ENCODE data around the gene EPB41.

The EPB41 gene

GRCh38 chr1:28886731-28887418 lies 27.5 kb upstream of the EPB41 start:
- TF ChIP-seq, protein P1, sequence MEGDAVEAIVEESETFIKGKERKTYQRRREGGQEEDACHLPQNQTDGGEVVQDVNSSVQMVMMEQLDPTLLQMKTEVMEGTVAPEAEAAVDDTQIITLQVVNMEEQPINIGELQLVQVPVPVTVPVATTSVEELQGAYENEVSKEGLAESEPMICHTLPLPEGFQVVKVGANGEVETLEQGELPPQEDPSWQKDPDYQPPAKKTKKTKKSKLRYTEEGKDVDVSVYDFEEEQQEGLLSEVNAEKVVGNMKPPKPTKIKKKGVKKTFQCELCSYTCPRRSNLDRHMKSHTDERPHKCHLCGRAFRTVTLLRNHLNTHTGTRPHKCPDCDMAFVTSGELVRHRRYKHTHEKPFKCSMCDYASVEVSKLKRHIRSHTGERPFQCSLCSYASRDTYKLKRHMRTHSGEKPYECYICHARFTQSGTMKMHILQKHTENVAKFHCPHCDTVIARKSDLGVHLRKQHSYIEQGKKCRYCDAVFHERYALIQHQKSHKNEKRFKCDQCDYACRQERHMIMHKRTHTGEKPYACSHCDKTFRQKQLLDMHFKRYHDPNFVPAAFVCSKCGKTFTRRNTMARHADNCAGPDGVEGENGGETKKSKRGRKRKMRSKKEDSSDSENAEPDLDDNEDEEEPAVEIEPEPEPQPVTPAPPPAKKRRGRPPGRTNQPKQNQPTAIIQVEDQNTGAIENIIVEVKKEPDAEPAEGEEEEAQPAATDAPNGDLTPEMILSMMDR (IDR thresholded peaks at IDR 0.05; ENCODE audit: low read depth, low read length, missing control alignments), result no peak
- no peak for DNase-seq (ENCODE audit: low read depth)
- in situ Hi-C loops (cut with HindIII; ENCODE audit: low sequenced_read_pairs), result no loop called here
- H3K4me3 ChIP-seq (ENCODE audit: low read depth, low read length), result peak overlapping the region; percentile 86

DNA sequence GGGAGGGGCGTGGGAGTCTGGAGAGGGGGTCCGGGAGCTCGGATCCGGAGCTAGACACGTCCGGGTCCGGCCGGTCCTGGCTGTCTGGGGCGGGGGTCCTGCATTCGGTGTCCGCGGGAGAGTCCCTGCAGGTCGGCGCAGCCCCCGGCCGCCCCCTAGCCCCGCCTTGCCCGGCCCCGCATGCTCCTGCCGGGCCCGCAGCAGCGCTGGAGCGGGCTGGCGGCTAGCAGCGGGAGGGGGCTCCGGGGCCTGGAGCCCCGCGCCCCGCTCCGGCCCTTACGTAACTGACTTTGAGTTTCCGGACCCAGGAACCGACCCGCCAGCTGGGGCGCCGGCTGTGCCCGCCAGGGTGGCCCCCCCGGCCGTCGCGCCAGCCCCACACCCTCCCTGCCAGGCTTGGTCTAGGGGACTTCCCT lies 26.9 kb upstream of the EPB41 start:
- DNase-seq (ENCODE audit: low read depth), result no peak
- in situ Hi-C loops (cut with HindIII; ENCODE audit: low sequenced_read_pairs), result no loop called here
- TF ChIP-seq, protein P1 (IDR thresholded peaks at IDR 0.05; ENCODE audit: low read depth, low read length, missing control alignments), result no peak
- H3K4me3 ChIP-seq (ENCODE audit: low read depth, low read length), result peak overlapping the region; percentile 86

DNA sequence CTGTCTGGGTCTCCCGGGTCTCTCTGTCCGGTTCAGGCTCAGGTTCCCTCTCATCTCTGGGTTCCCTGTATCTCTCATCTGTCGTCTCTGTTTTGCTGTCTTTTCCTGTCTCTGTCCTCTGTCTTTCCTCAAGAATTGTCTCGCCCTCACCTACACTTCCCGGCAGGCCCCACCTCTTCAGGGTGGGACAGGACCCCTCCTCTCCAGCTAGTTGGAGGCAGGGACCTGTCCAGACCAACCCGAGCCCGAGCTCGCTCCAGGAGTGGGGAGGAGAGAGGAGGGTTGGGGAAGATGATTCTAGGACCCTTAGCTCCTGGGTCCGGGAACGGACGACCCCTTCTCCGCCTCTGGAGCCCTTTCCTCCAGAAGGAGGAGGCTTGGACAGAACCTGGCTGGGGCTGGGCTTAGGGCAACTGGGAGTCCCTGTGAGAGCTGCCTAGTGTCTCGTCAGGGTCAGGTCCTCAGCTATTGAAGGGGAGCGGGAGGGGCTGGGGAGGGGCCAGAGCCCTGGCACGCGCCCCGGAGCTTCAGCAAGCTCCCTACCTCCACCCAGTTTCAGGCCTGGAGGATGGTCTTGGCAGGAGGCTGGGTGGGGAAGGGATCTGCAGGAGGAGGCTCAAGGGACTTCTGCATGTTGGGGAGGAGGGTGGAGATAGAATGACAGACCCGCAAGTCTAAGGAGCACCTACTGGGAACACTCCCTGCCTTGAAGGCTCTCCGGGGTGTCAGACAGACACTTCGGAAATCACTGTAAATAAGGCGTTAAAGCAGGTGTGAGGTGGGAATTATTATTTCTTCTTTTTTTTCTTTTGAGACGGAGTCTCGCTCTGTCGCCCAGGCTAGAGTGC lies 26.3 kb upstream of the EPB41 start:
- no peak for DNase-seq (ENCODE audit: low read depth)
- peak overlapping the region; percentile 86 for H3K4me3 ChIP-seq (ENCODE audit: low read depth, low read length)
- TF ChIP-seq, protein P1 (IDR thresholded peaks at IDR 0.05; ENCODE audit: low read depth, low read length, missing control alignments), result no peak
- in situ Hi-C loops (cut with HindIII; ENCODE audit: low sequenced_read_pairs), result no loop called here

DNA sequence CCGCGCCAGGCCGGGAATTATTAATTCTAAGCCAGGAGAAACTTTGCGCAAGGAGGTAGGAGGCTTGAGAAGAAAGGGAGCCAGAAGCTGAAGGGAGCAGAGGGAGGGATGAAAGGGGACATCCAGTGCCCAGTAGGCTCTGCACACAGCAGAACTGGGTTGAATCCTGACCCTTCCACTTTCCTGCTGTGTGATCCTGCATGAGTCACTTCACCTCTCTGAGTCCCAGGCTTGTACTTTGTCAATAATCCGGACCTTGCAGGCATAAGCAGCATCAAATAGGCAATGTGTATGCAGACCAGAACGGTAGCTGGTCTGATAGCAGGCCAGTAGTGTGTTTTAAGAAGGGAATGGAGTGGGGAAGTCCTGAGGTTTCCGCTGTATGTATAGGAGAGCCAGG lies 25.5 kb upstream of the EPB41 start:
- DNase-seq (ENCODE audit: low read depth), result no peak
- no peak overlapping the region for H3K4me3 ChIP-seq (ENCODE audit: low read depth, low read length)
- in situ Hi-C loops (cut with HindIII; ENCODE audit: low sequenced_read_pairs), result no loop called here
- TF ChIP-seq, protein P1 (IDR thresholded peaks at IDR 0.05; ENCODE audit: low read depth, low read length, missing control alignments), result no peak

DNA sequence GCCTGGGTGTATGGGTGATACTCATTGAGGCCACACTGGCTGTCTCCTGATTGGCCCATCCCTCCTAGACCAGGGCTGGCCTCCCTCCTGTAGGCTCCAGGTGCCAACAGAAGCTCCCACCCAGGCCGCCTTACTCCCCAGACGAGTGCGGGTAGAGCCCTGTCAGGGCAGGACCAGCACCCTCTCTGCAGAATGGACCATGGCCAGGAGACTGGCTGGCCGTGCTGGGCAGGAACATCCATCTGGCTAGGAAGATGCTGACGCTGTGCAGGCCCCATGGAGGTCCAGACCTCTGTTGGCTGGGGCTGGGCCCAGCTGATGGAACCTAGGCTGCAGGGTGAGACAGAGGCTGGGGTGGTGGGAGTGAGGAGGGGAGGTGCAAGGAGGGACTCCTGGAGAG lies 25.0 kb upstream of the EPB41 start:
- in situ Hi-C loops (cut with HindIII; ENCODE audit: low sequenced_read_pairs), result no loop called here
- no peak for DNase-seq (ENCODE audit: low read depth)
- TF ChIP-seq, protein P1 (IDR thresholded peaks at IDR 0.05; ENCODE audit: low read depth, low read length, missing control alignments), result no peak
- H3K4me3 ChIP-seq (ENCODE audit: low read depth, low read length), result no peak overlapping the region

GRCh38 chr1:28890435-28890834 lies 23.9 kb upstream of the EPB41 start:
- in situ Hi-C loops (cut with HindIII; ENCODE audit: low sequenced_read_pairs), result no loop called here
- TF ChIP-seq, protein P1 (IDR thresholded peaks at IDR 0.05; ENCODE audit: low read depth, low read length, missing control alignments), result no peak

More at GRCh38 chr1:28890435-28890834, 23.9 kb upstream of the EPB41 start:
- no peak for DNase-seq (ENCODE audit: low read depth)
- no peak overlapping the region for H3K4me3 ChIP-seq (ENCODE audit: low read depth, low read length)

Data from astrocyte of the cerebellum (primary cell).